Fibroblast of lung (primary cell): Measurements from ENCODE around the gene B3GLCT.

Experiments
- CTCF ChIP-seq, 2 donors: IDR thresholded peaks in 1 of 2; conservative IDR thresholded peaks in 1 of 2; 1 replicate in 1 of 2; 2 replicates in 1 of 2; pipeline ENCODE4 v1.5.1; 2011 to 2012; ENCODE audit warnings: low read length in 2 of 2, control low read depth in 1 of 2, inconsistent platforms in 1 of 2, low read depth in 1 of 2, mild to moderate bottlenecking in 1 of 2
- EZH2 ChIP-seq: IDR thresholded peaks from 2 replicates; pipeline ENCODE4 v1.5.1; 2012; ENCODE audit warnings: low read length, control low read depth, mild to moderate bottlenecking; ENCODE audit errors: missing control alignments

GRCh38 chr13:31175847-31176532 lies 23.8 kb upstream of the B3GLCT start:
- TF ChIP-seq CTCF (conservative IDR thresholded peaks at IDR 0.05 in 1 of 2, IDR thresholded peaks at IDR 0.05 in 1 of 2; ENCODE audit: low read depth in 1 of 2, low read length in 2 of 2) (no peak), EZH2 (no peak)
